HFFc6 (cell line): Measurements from ENCODE around the gene CLSTN2. TPM values are rescaled to one million over a fixed set of nuclear protein-coding genes. Genes with fewer than 3 reads are reported as not detected.

Experiments
- DNase-seq: peaks from one replicate; pipeline ENCODE4 v3.0.0-alpha.2; 2018
- H3K27ac Mint-ChIP-seq: 2 replicates; pipeline ENCODE4 v1.8.0; 2020; ENCODE audit warnings: mild to moderate bottlenecking, mixed read lengths
- H3K27me3 Mint-ChIP-seq: 2 replicates; pipeline ENCODE4 v1.8.0; 2021; ENCODE audit warnings: mild to moderate bottlenecking, moderate library complexity, mixed read lengths; ENCODE audit not compliant: insufficient read depth
- H3K36me3 Mint-ChIP-seq: 2 replicates; pipeline ENCODE4 v1.8.0; 2021; ENCODE audit warnings: low read depth, mixed read lengths
- H3K4me1 Mint-ChIP-seq: 2 replicates; pipeline ENCODE4 v1.8.0; 2020; ENCODE audit warnings: low read depth, mixed read lengths
- H3K4me3 Mint-ChIP-seq: 2 replicates; pipeline ENCODE4 v1.8.0; 2020; ENCODE audit warnings: mild to moderate bottlenecking, moderate library complexity, mixed read lengths
- H3K9me3 Mint-ChIP-seq: 2 replicates; pipeline ENCODE4 v1.8.0; 2020; ENCODE audit warnings: mild to moderate bottlenecking, mixed read lengths
- total RNA-seq, 6 experiments: library from RNA; stranded (reverse); fragmentation: NEBNext Ultra II Directional; extraction: Animal tissue kit (Norgen Biotek cat#: 25700); gene quantifications; 2 replicates in 1 of 6; 3 replicates in 5 of 6; pipeline ENCODE4 v1.2.3, GENCODE V29; 2021
- TF ChIP-seq, protein P1 (sequence below): fragments of 200-600 bp; sonication (generic); IDR thresholded peaks from 2 replicates; pipeline ENCODE4 v1.5.0; 2021; ENCODE audit warnings: antibody characterized with exemption, mild to moderate bottlenecking

The CLSTN2 gene
- total RNA-seq, 6 experiments from 2014 or later, result 0.05 TPM; not detected in 5

DNA sequence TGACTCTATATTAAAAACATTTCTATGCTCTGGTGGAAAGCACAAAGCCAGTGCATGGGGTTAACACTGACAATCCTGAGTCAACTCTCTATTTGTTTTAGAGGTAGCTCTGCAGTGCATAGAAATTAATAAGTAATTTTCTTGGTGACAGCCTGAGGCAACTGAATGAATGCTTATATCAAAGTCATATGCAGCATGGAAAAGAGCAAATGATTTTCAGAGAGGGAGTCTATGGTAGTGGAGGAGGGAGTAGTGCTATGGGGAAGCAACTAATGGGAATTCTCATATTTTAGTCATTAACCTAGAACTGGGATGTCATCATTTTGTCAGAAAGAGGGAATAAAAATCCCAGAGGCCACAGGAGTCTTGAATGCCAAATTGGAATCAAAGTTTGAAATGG is 99.1 kb downstream of the CLSTN2 start:
- TF ChIP-seq, protein P1, sequence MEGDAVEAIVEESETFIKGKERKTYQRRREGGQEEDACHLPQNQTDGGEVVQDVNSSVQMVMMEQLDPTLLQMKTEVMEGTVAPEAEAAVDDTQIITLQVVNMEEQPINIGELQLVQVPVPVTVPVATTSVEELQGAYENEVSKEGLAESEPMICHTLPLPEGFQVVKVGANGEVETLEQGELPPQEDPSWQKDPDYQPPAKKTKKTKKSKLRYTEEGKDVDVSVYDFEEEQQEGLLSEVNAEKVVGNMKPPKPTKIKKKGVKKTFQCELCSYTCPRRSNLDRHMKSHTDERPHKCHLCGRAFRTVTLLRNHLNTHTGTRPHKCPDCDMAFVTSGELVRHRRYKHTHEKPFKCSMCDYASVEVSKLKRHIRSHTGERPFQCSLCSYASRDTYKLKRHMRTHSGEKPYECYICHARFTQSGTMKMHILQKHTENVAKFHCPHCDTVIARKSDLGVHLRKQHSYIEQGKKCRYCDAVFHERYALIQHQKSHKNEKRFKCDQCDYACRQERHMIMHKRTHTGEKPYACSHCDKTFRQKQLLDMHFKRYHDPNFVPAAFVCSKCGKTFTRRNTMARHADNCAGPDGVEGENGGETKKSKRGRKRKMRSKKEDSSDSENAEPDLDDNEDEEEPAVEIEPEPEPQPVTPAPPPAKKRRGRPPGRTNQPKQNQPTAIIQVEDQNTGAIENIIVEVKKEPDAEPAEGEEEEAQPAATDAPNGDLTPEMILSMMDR, result no peak
- peaks cover 45% of the 10 kb centered on the region for H3K9me3 Mint-ChIP-seq
- no peaks in the 10 kb centered on the region for H3K27me3 Mint-ChIP-seq
- H3K4me3 Mint-ChIP-seq, result no peak overlapping the region
- no peak for DNase-seq
- no peak overlapping the region for H3K27ac Mint-ChIP-seq
- H3K36me3 Mint-ChIP-seq, result no peaks in the 10 kb centered on the region
- H3K4me1 Mint-ChIP-seq, result no peaks in the 10 kb centered on the region

DNA sequence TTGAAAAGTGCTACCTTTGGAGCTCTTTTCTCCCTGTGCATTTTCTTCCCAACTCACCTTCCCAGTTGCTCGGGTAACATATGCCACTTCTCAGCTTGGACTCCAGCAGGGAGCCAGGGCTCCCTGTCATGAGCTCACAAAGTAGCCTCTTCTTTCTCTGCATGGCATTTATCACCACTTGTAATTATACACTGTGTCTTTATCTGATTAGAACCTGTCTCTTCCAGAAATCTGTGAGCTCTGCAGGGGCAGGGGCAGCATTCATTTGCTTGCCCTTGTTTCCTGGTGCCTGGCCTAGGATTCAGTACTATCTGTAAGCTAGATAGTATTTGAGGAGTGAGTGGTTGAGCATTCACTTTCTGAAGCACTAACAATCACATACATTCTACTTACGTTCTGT is 100.9 kb downstream of the CLSTN2 start:
- TF ChIP-seq, protein P1, result no peak
- Mint-ChIP-seq H3K27me3 (no peaks in the 10 kb centered on the region), H3K27ac (no peak overlapping the region), H3K36me3 (no peaks in the 10 kb centered on the region), H3K4me1 (no peaks in the 10 kb centered on the region), H3K9me3 (peaks cover 47% of the 10 kb centered on the region), H3K4me3 (no peak overlapping the region)
- DNase-seq, result no peak

DNA sequence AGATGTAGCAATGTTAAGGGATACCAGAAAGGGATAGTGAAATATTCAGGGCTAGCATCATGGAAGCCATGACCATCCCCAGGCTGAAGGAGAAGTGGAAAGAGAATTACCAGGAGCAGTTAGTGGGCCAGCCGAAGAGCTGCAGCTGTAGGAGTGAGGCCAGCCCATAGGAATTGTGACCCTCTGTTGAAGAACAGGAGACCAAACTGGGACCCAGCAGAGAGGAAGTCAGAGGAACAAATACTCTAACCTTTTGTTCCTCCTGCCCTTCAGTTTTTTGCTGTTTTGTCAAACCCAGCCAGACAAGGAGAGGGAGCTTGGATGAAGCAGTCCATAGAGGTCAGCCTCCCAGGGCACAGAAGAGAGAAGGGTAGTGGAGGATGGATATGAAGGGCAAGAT is 115.4 kb downstream of the CLSTN2 start:
- no peaks in the 10 kb centered on the region for H3K4me1 Mint-ChIP-seq
- peaks cover 56% of the 10 kb centered on the region for H3K9me3 Mint-ChIP-seq
- H3K36me3 Mint-ChIP-seq, result no peaks in the 10 kb centered on the region; the same call in 1 of the 2 replicates
- TF ChIP-seq, protein P1, result no peak
- H3K4me3 Mint-ChIP-seq, result no peak overlapping the region
- DNase-seq, result no peak
- H3K27ac Mint-ChIP-seq, result no peak overlapping the region
- H3K27me3 Mint-ChIP-seq, result no peaks in the 10 kb centered on the region; the same call in none of the 2 replicates

DNA sequence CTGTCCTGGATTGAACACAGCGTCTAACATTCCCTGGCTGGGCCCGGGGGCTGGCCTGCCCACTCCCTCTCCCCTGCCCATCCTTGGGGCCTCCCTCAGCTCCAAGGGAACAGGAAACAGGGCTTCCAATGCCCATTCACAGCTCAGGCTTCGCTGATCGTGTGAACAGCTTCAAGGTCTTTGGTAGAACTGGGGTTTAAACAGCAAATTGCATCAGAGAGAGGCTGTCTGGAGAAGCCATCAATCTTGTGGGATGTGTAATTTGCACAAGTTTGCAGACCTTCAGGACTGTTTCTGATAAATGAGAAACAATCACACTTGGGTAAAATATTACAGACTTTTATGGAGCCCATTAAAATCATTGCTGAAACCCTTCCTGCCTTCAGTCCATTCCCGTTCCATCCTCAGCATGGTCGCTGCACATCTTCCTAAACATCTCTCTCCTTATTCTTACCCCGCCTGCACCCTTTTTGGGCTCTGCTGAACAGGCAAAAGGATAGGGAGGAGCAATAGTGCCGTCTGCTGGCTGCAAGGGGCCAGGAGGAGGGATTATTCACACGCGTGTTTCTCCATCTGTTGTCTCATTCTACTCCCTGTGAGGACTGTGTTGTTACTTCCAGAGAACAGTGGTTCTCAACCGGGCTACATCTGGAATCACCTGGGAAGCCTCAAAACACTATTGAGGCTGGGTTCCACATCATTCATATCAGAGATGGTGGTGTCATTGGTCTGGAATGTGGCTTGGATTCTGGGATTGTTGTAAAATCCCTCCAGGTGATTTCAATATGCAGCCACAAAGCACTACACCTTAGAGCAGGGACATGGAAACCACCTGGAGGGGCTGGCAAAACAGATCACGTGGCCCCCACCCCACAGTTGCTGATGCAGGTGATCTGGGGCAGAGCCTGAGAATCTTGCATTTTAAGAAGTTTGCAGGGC is 116.3 kb downstream of the CLSTN2 start:
- no peaks in the 10 kb centered on the region for H3K4me1 Mint-ChIP-seq
- no peaks in the 10 kb centered on the region; the same call in 1 of the 2 replicates for H3K36me3 Mint-ChIP-seq
- H3K27me3 Mint-ChIP-seq, result no peaks in the 10 kb centered on the region; the same call in none of the 2 replicates
- H3K4me3 Mint-ChIP-seq, result no peak overlapping the region
- no peak overlapping the region for H3K27ac Mint-ChIP-seq
- DNase-seq, result no peak
- TF ChIP-seq, protein P1, result no peak; the same call in 1 of the 2 replicates
- peaks cover 59% of the 10 kb centered on the region for H3K9me3 Mint-ChIP-seq

DNA sequence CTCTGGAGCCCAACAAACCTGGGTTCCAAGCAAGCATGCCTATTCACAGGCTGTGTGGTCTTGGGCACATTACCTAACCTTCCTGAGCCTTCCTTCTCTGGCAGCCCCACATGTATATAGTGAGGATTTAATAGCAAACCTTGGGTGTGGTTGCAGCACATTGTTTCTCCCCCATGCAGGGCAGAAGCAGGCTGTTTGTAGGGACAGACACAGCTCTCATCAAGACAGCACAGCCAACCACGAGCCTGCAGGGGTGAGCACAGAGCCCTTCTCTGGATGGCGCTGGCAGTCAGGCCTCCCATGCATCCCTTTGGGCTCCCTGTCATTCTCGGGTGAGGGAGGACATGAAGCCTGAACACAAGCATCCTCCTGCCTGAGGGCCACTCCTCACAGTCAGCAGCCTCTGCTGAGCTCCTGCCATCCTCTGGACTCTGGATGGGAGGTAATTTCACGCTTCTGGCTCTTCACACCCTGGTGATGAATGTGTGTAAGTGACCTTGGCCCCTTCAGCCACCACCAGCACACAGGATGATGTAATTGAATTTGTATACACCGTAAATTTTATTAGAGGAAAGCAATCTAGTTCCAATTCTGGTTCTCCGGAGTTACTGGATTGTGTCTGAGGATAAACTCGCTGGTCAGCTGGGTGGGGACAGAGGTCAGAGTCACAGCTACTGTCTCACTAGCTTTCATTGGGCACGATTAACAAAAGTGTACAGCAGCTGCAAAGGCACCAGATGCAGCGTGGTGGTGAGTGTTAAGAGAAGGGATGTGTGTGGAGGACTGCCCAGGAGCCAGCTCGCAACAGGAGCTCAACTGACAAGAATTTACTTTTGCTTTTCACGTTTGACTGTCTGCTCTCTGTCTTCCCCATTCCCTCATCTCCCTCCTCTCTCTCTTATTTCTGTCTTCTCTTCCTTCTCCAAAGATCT is 118.1 kb downstream of the CLSTN2 start:
- Mint-ChIP-seq H3K27me3 (no peaks in the 10 kb centered on the region; the same call in none of the 2 replicates), H3K9me3 (peaks cover 64% of the 10 kb centered on the region)

More for the DNA sequence above, 118.1 kb downstream of the CLSTN2 start:
- TF ChIP-seq, protein P1, result no peak
- no peak for DNase-seq
- no peaks in the 10 kb centered on the region for H3K4me1 Mint-ChIP-seq
- no peaks in the 10 kb centered on the region; the same call in 1 of the 2 replicates for H3K36me3 Mint-ChIP-seq
- no peak overlapping the region for H3K4me3 Mint-ChIP-seq
- no peak overlapping the region for H3K27ac Mint-ChIP-seq
